HepG2 (cell line): ENCODE data around the gene STEAP1. TPM values are rescaled to one million over a fixed set of nuclear protein-coding genes. Genes with fewer than 3 reads are reported as not detected.

ENCODE experiments used
- CBX5 ChIP-seq: sonication (generic); formaldehyde crosslinking; IDR thresholded peaks from 2 replicates; pipeline ENCODE4 v1.4.0; 2020; ENCODE audit warnings: missing genetic modification reagents, borderline replicate concordance
- GTF2F1 ChIP-seq: fragments of 150-350 bp; IDR thresholded peaks from 2 replicates; pipeline ENCODE4 v1.6.1; 2014; ENCODE audit warnings: low read length
- HNF4A ChIP-seq: sonication (generic); formaldehyde crosslinking; IDR thresholded peaks from 2 replicates; pipeline ENCODE4 v1.4.0; 2020; ENCODE audit warnings: missing genetic modification reagents
- HOXA3 ChIP-seq: sonication (generic); formaldehyde crosslinking; IDR thresholded peaks from 2 replicates; pipeline ENCODE4 v1.5.0; 2020; ENCODE audit warnings: missing genetic modification reagents
- HOXA5 ChIP-seq: sonication (generic); formaldehyde crosslinking; IDR thresholded peaks from 2 replicates; pipeline ENCODE4 v1.4.0; 2020; ENCODE audit warnings: missing genetic modification reagents
- KLF16 ChIP-seq, 2 experiments: sonication (generic) in 1 of 2; formaldehyde crosslinking in 1 of 2; IDR thresholded peaks; 2 replicates each; pipeline versions ENCODE4 v1.6.1 to v1.8.0; 2016 to 2023; ENCODE audit warnings: missing genetic modification reagents in 2 of 2, missing compliant biosample characterization in 1 of 2
- MLLT10 ChIP-seq: sonication (generic); formaldehyde crosslinking; IDR thresholded peaks from 2 replicates; pipeline ENCODE4 v1.4.0; 2020; ENCODE audit warnings: missing genetic modification reagents
- MTF1 ChIP-seq: sonication (generic); formaldehyde crosslinking; IDR thresholded peaks from 2 replicates; pipeline ENCODE4 v1.5.0; 2020; ENCODE audit warnings: missing genetic modification reagents
- PHF8 ChIP-seq: sonication (generic); formaldehyde crosslinking; IDR thresholded peaks from 2 replicates; pipeline ENCODE4 v1.5.0; 2020; ENCODE audit warnings: missing genetic modification reagents
- RFXAP ChIP-seq: sonication (generic); formaldehyde crosslinking; IDR thresholded peaks from 2 replicates; pipeline ENCODE4 v1.4.0; 2020; ENCODE audit warnings: missing genetic modification reagents, borderline replicate concordance
- SOX13 ChIP-seq, 3 experiments: fragments of 450-650 bp in 1 of 3; sonication (generic) in 1 of 3; formaldehyde crosslinking in 1 of 3; IDR thresholded peaks in 2 of 3; conservative IDR thresholded peaks in 1 of 3; 2 replicates each; pipeline versions ENCODE4 v1.5.0 to v1.6.1; 2016 to 2020; ENCODE audit warnings: antibody characterized with exemption in 1 of 3, mild to moderate bottlenecking in 1 of 3, missing compliant biosample characterization in 1 of 3, missing genetic modification reagents in 1 of 3, moderate library complexity in 1 of 3
- TAF1 ChIP-seq: sonication (generic); formaldehyde crosslinking; IDR thresholded peaks from 2 replicates; pipeline ENCODE4 v1.4.0; 2020; ENCODE audit warnings: missing genetic modification reagents
- U2AF1 ChIP-seq: fragments of 200-400 bp; formaldehyde crosslinking; optimal IDR thresholded peaks from 2 replicates; pipeline ENCODE3; 2017; ENCODE audit warnings: mild to moderate bottlenecking, low read depth, low read length
- ZBTB7A ChIP-seq: sonication (generic); formaldehyde crosslinking; IDR thresholded peaks from 2 replicates; pipeline ENCODE4 v1.8.0; 2022; ENCODE audit warnings: mild to moderate bottlenecking, missing genetic modification reagents
- ZNF138 ChIP-seq: sonication (generic); formaldehyde crosslinking; IDR thresholded peaks from 2 replicates; pipeline ENCODE4 v1.5.0; 2020; ENCODE audit warnings: mild to moderate bottlenecking, low read depth, missing genetic modification reagents
- ZNF496 ChIP-seq: sonication (generic); formaldehyde crosslinking; IDR thresholded peaks from 2 replicates; pipeline ENCODE4 v1.8.1; 2023; ENCODE audit warnings: mild to moderate bottlenecking, moderate library complexity, missing genetic modification reagents; ENCODE audit not compliant: insufficient replicate concordance
- ZNF549 ChIP-seq: sonication (generic); formaldehyde crosslinking; IDR thresholded peaks from 2 replicates; pipeline ENCODE4 v1.5.0; 2020; ENCODE audit warnings: missing genetic modification reagents
- polyA plus RNA-seq, 8 experiments: library from polyadenylated mRNA; depleted of rRNA in 3 of 8; stranded (reverse) in 7 of 8; unstranded in 1 of 8; fragments of >200 nt; fragmentation: Illumina TruSeq in 4 of 8; extraction: Trizol in 4 of 8; gene quantifications; 2 replicates each; pipeline versions ENCODE4 v1.2.1 to v1.2.3, GENCODE V29; 2011 to 2016; ENCODE audit warnings: low read depth in 4 of 8, missing spikeins in 1 of 8, mixed read lengths in 1 of 8; ENCODE audit not compliant: insufficient read depth in 1 of 8
- total RNA-seq, 5 experiments: library from RNA; depleted of rRNA; stranded (reverse); fragments of >200 nt; fragmentation: Illumina TruSeq; extraction: Trizol; gene quantifications; 2 replicates each; pipeline ENCODE4 v1.2.3, GENCODE V29; 2016; ENCODE audit warnings: low read depth in 1 of 5
- TF ChIP-seq, protein P1 (sequence below), 2 experiments: sonication (generic) in 1 of 2; formaldehyde crosslinking in 1 of 2; IDR thresholded peaks; 2 replicates each; pipeline versions ENCODE4 v1.4.0 to v1.6.1; 2016 to 2020; ENCODE audit warnings: borderline replicate concordance in 1 of 2, low read depth in 1 of 2, mild to moderate bottlenecking in 1 of 2, missing genetic modification reagents in 1 of 2
- TF ChIP-seq, protein P2 (sequence below): IDR thresholded peaks from 2 replicates; pipeline ENCODE4 v1.6.1; 2012; ENCODE audit warnings: inconsistent platforms
- TF ChIP-seq, protein P3 (sequence below): sonication (generic); formaldehyde crosslinking; IDR thresholded peaks from 2 replicates; pipeline ENCODE4 v1.9.0; 2021; ENCODE audit warnings: missing genetic modification reagents, borderline replicate concordance
- TF ChIP-seq, protein P4 (sequence below): sonication (generic); formaldehyde crosslinking; IDR thresholded peaks from 2 replicates; pipeline ENCODE4 v1.4.0; 2020; ENCODE audit warnings: mild to moderate bottlenecking, low read depth, missing genetic modification reagents
- TF ChIP-seq, protein P5 (sequence below): sonication (generic); formaldehyde crosslinking; IDR thresholded peaks from 2 replicates; pipeline ENCODE4 v1.8.0; 2022; ENCODE audit warnings: mild to moderate bottlenecking, missing genetic modification reagents; ENCODE audit not compliant: insufficient replicate concordance

STEAP1 gene
- total and polyA plus RNA-seq, 2 of the 13 experiments (the other 11 are each of a cell fraction or from before 2014, with no cell fraction given): 23.2 to 24.2 TPM

DNA sequence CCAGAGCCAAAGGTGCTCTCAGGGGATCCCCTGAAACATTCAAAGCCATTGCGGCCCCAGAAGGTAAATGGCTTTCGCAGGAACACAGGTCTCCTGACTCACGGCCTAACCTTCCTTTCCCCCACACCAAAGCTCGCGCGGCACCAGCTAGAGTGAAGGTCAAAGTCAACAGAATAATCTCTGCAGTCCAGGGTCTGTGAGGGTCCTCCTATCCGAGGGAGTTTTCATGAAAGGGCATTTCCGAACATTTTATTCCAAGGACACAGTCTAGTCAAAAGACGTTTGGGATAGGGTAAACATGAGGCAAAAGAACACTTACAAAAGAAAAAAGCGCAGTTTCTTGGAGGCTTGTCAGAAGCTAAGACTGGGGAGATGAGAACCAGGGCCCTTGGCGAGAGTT lies 56.7 kb downstream of the STEAP1 start (continued):
- TF ChIP-seq, protein P1, sequence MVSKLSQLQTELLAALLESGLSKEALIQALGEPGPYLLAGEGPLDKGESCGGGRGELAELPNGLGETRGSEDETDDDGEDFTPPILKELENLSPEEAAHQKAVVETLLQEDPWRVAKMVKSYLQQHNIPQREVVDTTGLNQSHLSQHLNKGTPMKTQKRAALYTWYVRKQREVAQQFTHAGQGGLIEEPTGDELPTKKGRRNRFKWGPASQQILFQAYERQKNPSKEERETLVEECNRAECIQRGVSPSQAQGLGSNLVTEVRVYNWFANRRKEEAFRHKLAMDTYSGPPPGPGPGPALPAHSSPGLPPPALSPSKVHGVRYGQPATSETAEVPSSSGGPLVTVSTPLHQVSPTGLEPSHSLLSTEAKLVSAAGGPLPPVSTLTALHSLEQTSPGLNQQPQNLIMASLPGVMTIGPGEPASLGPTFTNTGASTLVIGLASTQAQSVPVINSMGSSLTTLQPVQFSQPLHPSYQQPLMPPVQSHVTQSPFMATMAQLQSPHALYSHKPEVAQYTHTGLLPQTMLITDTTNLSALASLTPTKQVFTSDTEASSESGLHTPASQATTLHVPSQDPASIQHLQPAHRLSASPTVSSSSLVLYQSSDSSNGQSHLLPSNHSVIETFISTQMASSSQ (IDR thresholded peaks at IDR 0.05; ENCODE audit: low read depth): no peak
- TF ChIP-seq, protein P1 (CRISPR knock-in tag; IDR thresholded peaks at IDR 0.05; ENCODE audit: borderline replicate concordance): no peak
- TF ChIP-seq RFXAP (CRISPR knock-in tag) (no peak), ZBTB7A (CRISPR knock-in tag) (0 out of 2 replicates have a peak, but pooled peaks have one; percentile 27), MLLT10 (no peak), ZNF549 (no peak), KLF16 (CRISPR knock-in tag; IDR thresholded peaks at IDR 0.05) (no peak), HNF4A (CRISPR knock-in tag) (peak; percentile 73), PHF8 (CRISPR knock-in tag) (no peak), HOXA5 (CRISPR knock-in tag) (no peak), TAF1 (CRISPR knock-in tag) (no peak), ZNF496 (no peak), GTF2F1 (no peak), ZNF138 (no peak), MTF1 (CRISPR knock-in tag) (no peak), HOXA3 (no peak), U2AF1 (no peak), SOX13 (IDR thresholded peaks at IDR 0.05) (no peak), SOX13 (CRISPR knock-in tag; conservative IDR thresholded peaks at IDR 0.05 in 1 of 2, IDR thresholded peaks at IDR 0.05 in 1 of 2) (no peak), CBX5 (CRISPR knock-in tag) (no peak)
- TF ChIP-seq, protein P2, sequence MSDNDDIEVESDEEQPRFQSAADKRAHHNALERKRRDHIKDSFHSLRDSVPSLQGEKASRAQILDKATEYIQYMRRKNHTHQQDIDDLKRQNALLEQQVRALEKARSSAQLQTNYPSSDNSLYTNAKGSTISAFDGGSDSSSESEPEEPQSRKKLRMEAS: no peak
- TF ChIP-seq, protein P3, sequence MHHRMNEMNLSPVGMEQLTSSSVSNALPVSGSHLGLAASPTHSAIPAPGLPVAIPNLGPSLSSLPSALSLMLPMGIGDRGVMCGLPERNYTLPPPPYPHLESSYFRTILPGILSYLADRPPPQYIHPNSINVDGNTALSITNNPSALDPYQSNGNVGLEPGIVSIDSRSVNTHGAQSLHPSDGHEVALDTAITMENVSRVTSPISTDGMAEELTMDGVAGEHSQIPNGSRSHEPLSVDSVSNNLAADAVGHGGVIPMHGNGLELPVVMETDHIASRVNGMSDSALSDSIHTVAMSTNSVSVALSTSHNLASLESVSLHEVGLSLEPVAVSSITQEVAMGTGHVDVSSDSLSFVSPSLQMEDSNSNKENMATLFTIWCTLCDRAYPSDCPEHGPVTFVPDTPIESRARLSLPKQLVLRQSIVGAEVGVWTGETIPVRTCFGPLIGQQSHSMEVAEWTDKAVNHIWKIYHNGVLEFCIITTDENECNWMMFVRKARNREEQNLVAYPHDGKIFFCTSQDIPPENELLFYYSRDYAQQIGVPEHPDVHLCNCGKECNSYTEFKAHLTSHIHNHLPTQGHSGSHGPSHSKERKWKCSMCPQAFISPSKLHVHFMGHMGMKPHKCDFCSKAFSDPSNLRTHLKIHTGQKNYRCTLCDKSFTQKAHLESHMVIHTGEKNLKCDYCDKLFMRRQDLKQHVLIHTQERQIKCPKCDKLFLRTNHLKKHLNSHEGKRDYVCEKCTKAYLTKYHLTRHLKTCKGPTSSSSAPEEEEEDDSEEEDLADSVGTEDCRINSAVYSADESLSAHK (CRISPR knock-in tag): no peak
- TF ChIP-seq, protein P4, sequence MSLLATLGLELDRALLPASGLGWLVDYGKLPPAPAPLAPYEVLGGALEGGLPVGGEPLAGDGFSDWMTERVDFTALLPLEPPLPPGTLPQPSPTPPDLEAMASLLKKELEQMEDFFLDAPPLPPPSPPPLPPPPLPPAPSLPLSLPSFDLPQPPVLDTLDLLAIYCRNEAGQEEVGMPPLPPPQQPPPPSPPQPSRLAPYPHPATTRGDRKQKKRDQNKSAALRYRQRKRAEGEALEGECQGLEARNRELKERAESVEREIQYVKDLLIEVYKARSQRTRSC (CRISPR knock-in tag): no peak
- TF ChIP-seq, protein P5, sequence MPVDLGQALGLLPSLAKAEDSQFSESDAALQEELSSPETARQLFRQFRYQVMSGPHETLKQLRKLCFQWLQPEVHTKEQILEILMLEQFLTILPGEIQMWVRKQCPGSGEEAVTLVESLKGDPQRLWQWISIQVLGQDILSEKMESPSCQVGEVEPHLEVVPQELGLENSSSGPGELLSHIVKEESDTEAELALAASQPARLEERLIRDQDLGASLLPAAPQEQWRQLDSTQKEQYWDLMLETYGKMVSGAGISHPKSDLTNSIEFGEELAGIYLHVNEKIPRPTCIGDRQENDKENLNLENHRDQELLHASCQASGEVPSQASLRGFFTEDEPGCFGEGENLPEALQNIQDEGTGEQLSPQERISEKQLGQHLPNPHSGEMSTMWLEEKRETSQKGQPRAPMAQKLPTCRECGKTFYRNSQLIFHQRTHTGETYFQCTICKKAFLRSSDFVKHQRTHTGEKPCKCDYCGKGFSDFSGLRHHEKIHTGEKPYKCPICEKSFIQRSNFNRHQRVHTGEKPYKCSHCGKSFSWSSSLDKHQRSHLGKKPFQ: no peak
